NB4 (cell line): ENCODE measurements around the gene LPAR2.
"Not testable (repeated sequence)": the region's sequence is repeated elsewhere in the genome, so short reads cannot be mapped to it uniquely, and the experiment has no call there.

Experiments used
- DNase-seq: peaks from one replicate; pipeline ENCODE4 v3.0.0; 2010; ENCODE audit warnings: low read depth
- H3K4me3 ChIP-seq: one replicate; pipeline ENCODE4 v1.5.1; 2011; ENCODE audit warnings: mild to moderate bottlenecking, low read depth, low read length, moderate library complexity
- CTCF ChIP-seq: IDR thresholded peaks from one replicate; pipeline ENCODE4 v1.5.1; 2012; ENCODE audit warnings: low read depth, low read length
- MAX ChIP-seq: IDR thresholded peaks from 2 replicates; pipeline ENCODE4 v1.6.1; 2011; ENCODE audit warnings: low read depth, low read length
- MYC ChIP-seq: IDR thresholded peaks from 2 replicates; pipeline ENCODE4 v1.6.1; 2011; ENCODE audit warnings: low read depth, low read length
- POLR2A ChIP-seq: IDR thresholded peaks from 2 replicates; pipeline ENCODE4 v1.6.1; 2011; ENCODE audit warnings: mild to moderate bottlenecking; ENCODE audit not compliant: insufficient read length; ENCODE audit errors: extremely low read depth

LPAR2 gene

GRCh38 chr19:19668230-19669012 lies 40.4 kb upstream of the LPAR2 start, which contains the start of gene ZNF101:
Gene ZNF101, plus strand, starts transcription at chr19:19668839. Its CDS starts 125 bp downstream, at chr19:19668964.
- peak within 1 kb of the TSS; percentile 86 for H3K4me3 ChIP-seq
- TF ChIP-seq POLR2A, result peak; percentile 80
- TF ChIP-seq MYC, result 0 out of 2 replicates have a peak, but pooled peaks have one; percentile 22
- no peak for TF ChIP-seq MAX
- TF ChIP-seq CTCF, result no peak
- peak; percentile 97 for DNase-seq

GRCh38 chr19:19665420-19665948 lies 37.5 kb upstream of the LPAR2 start:
- DNase-seq, H3K4me3 ChIP-seq: not testable (repeated sequence)

- peak; percentile 80 for TF ChIP-seq POLR2A
- peak; percentile 72 for TF ChIP-seq MAX
- TF ChIP-seq MYC, result peak; percentile 82
- TF ChIP-seq CTCF, result peak; percentile 3
Measured at GRCh38 chr19:19663256-19664120, 35.5 kb upstream of the LPAR2 start, which contains the start of gene ATP13A1. Gene ATP13A1, minus strand, starts transcription at chr19:19663676. Its CDS starts 10 bp downstream, at chr19:19663666.

GRCh38 chr19:19662871-19663255 lies 34.8 kb upstream of the LPAR2 start:
- peak; percentile 74 for DNase-seq
- H3K4me3 ChIP-seq, result peak overlapping the region; percentile 93
- TF ChIP-seq CTCF (no peak), MYC (no peak), MAX (no peak), POLR2A (no peak)

More at GRCh38 chr19:19663256-19664120, 35.5 kb upstream of the LPAR2 start, which contains the start of gene ATP13A1:
- peak; percentile 97 for DNase-seq
- peak within 1 kb of the TSS; percentile 93 for H3K4me3 ChIP-seq

GRCh38 chr19:19662344-19662743 lies 34.3 kb upstream of the LPAR2 start:
- TF ChIP-seq MAX, result no peak
- no peak for TF ChIP-seq POLR2A
- no peak for TF ChIP-seq CTCF
- no peak for TF ChIP-seq MYC
- no peak for DNase-seq
- H3K4me3 ChIP-seq, result peak overlapping the region; percentile 93
